HEK293T (cell line): Measurements from ENCODE around the gene NAT10.

Experiments
- CTCF ChIA-PET: fragments of 350-600 bp; formaldehyde crosslinking; extraction: SDS; loops from one replicate; lab custom pipeline; 2021; ENCODE audit warnings: antibody characterized with exemption, inconsistent platforms; lab: Yijun Ruan, JAX
- POLR2A ChIA-PET: fragments of 350-600 bp; formaldehyde crosslinking; extraction: SDS; loops from one replicate; lab custom pipeline; 2020; ENCODE audit warnings: antibody characterized with exemption, inconsistent platforms; lab: Yijun Ruan, JAX
- DNase-seq: peaks from one replicate; pipeline ENCODE4 v3.0.0; 2012; ENCODE audit warnings: mixed read lengths; ENCODE audit errors: extremely low spot score
- ARNT ChIP-seq: fragments of 450-650 bp; IDR thresholded peaks from 2 replicates; pipeline ENCODE4 v1.6.1; 2017; ENCODE audit warnings: mild to moderate bottlenecking
- BHLHE40 ChIP-seq: fragments of 450-650 bp; IDR thresholded peaks from 2 replicates; pipeline ENCODE4 v1.6.1; 2016; ENCODE audit warnings: mild to moderate bottlenecking, moderate library complexity, borderline replicate concordance
- CTBP1 ChIP-seq: fragments of 450-650 bp; IDR thresholded peaks from 2 replicates; pipeline ENCODE4 v1.6.1; 2016; ENCODE audit warnings: borderline replicate concordance
- ELF4 ChIP-seq: fragments of 450-650 bp; IDR thresholded peaks from 2 replicates; pipeline ENCODE4 v1.6.1; 2017; ENCODE audit warnings: antibody characterized with exemption
- FOXA1 ChIP-seq: fragments of 450-650 bp; IDR thresholded peaks from 2 replicates; pipeline ENCODE4 v1.6.1; 2016; ENCODE audit warnings: mild to moderate bottlenecking
- FOXK2 ChIP-seq: fragments of 450-650 bp; IDR thresholded peaks from 2 replicates; pipeline ENCODE4 v1.6.1; 2016; ENCODE audit warnings: mild to moderate bottlenecking
- FOXM1 ChIP-seq: fragments of 450-650 bp; IDR thresholded peaks from 2 replicates; pipeline ENCODE4 v1.6.1; 2017; ENCODE audit warnings: mild to moderate bottlenecking, borderline replicate concordance
- HDGF ChIP-seq: fragments of 450-650 bp; IDR thresholded peaks from 2 replicates; pipeline ENCODE4 v1.6.1; 2017; ENCODE audit warnings: antibody characterized with exemption, borderline replicate concordance
- L3MBTL2 ChIP-seq: fragments of 450-650 bp; conservative IDR thresholded peaks from 2 replicates; pipeline ENCODE4 v1.6.1; 2016; ENCODE audit warnings: mild to moderate bottlenecking
- NFRKB ChIP-seq: fragments of 450-650 bp; IDR thresholded peaks from 2 replicates; pipeline ENCODE4 v1.6.1; 2016; ENCODE audit warnings: mild to moderate bottlenecking, moderate library complexity
- SP1 ChIP-seq: fragments of 450-650 bp; IDR thresholded peaks from 2 replicates; pipeline ENCODE4 v1.6.1; 2017
- SUZ12 ChIP-seq: fragments of 450-650 bp; IDR thresholded peaks from 2 replicates; pipeline ENCODE4 v1.6.1; 2016; ENCODE audit warnings: mild to moderate bottlenecking
- TARDBP ChIP-seq: fragments of 450-650 bp; IDR thresholded peaks from 2 replicates; pipeline ENCODE4 v1.6.1; 2016
- ZNF384 ChIP-seq: fragments of 450-650 bp; IDR thresholded peaks from 2 replicates; pipeline ENCODE4 v1.6.1; 2016
- TF ChIP-seq, protein P1 (sequence below): fragments of 450-650 bp; IDR thresholded peaks from 2 replicates; pipeline ENCODE4 v1.6.1; 2016

The NAT10 gene

GRCh38 chr11:34105957-34106504, 602 bp downstream of the NAT10 start:
- no peak for TF ChIP-seq ZNF384
- no peak for TF ChIP-seq FOXA1
- no peak for TF ChIP-seq ELF4
- no peak for TF ChIP-seq FOXM1
- no peak for TF ChIP-seq BHLHE40
- no peak for TF ChIP-seq HDGF
- no peak for TF ChIP-seq SP1
- DNase-seq: no peak
- CTCF ChIA-PET: interaction anchor here (0.9 kb wide), 1 partner anchor 364 kb away, joined by 4 read pairs; no protein-coding TSS in a partner anchor
- POLR2A ChIA-PET: interaction anchor here (0.6 to 1.6 kb wide), 14 partner anchors 10 to 242 kb away, joined by 3 to 14 read pairs (median 4); partner anchors contain the start of gene CAPRIN1

- ChIA-PET POLR2A (no interaction called here), CTCF (no interaction called here)
- TF ChIP-seq NFRKB (no peak), ARNT (no peak)
- DNase-seq: no peak
Measured at GRCh38 chr11:34111722-34112270, 6.4 kb downstream of the NAT10 start.

- ChIA-PET CTCF (no interaction called here), POLR2A (no interaction called here)
- no peak for DNase-seq
- TF ChIP-seq ZNF384 (no peak), HDGF (no peak), SUZ12 (no peak), ELF4 (no peak), SP1 (no peak), L3MBTL2 (no peak), FOXA1 (no peak), BHLHE40 (no peak), TARDBP (no peak), FOXK2 (no peak), ARNT (no peak), FOXM1 (no peak), CTBP1 (no peak)
- TF ChIP-seq, protein P1, sequence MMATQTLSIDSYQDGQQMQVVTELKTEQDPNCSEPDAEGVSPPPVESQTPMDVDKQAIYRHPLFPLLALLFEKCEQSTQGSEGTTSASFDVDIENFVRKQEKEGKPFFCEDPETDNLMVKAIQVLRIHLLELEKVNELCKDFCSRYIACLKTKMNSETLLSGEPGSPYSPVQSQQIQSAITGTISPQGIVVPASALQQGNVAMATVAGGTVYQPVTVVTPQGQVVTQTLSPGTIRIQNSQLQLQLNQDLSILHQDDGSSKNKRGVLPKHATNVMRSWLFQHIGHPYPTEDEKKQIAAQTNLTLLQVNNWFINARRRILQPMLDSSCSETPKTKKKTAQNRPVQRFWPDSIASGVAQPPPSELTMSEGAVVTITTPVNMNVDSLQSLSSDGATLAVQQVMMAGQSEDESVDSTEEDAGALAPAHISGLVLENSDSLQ: no peak
Measured at GRCh38 chr11:34114014-34114413, 8.6 kb downstream of the NAT10 start.

- POLR2A ChIA-PET: no interaction called here
- DNase-seq: no peak
- CTCF ChIA-PET: no interaction called here
- TF ChIP-seq SUZ12: no peak
Measured at GRCh38 chr11:34114471-34114870, 9.0 kb downstream of the NAT10 start.

DNA sequence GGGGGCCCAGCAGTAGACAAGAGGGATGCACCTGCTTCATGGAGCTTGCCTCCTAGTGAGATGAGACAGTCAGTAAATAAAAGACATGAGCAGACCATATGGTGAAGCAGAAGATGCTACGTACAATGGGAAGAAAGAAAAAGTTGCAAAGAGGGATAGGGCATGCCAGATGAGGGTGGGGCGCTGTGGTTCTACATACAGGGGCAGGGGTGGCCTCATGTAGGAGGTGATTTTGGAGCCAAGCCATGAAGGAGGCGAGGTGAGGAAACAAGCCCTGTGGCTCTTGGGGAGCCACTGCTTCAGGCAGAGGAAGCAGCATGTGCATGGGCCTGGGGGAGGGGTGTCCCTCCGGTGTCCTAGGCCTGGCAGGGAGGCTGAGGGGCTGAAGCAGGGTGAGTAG, 15.2 kb downstream of the NAT10 start:
- no peak for TF ChIP-seq CTBP1
- no peak for TF ChIP-seq ARNT
- TF ChIP-seq, protein P1: no peak
- ChIA-PET POLR2A (no interaction called here), CTCF (no interaction called here)

DNA sequence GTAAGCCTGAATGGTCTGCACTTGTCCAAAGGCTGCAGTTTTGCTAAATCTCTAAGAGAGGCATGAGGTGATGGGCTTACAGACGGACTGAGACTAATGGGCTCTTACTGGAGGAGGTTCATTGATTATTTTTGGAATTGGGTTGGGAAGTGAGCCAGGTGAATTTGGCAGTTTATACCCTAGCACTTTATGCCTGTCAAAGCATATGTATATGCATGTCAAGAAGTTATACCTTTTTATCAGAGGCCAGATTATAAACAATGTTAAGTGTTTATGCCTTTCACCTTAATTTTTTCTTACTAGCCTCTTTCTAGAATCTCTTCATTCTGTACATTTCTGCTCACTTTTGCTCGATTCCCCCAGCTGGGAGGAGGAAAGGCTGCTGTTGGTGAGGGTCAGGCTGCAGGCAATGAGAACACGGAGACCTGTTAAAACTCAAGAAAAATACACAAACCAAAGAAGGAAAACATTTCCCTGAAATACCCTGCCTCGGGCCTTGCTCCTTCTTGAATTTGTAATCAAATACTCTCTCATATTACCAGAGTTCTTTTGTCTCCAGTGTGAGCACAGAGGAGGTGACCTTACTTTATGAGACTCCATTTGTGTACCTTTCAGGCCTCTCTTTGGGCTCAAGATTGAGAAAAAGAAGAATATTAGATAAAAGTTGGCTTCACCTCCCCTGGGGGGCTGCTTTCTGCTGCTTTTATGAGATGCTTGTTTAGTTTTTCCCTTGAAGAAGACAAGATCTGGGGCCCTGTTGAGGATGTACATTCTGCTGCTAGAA, 19.6 kb downstream of the NAT10 start:
- TF ChIP-seq ARNT: no peak
- no peak for DNase-seq
- CTCF ChIA-PET: no interaction called here
- POLR2A ChIA-PET: interaction anchor here (1.3 kb wide), 1 partner anchor 19 kb away, joined by 3 read pairs; the partner anchor contains the start of gene NAT10

More for the DNA sequence above, 15.2 kb downstream of the NAT10 start:
- DNase-seq: no peak

DNA sequence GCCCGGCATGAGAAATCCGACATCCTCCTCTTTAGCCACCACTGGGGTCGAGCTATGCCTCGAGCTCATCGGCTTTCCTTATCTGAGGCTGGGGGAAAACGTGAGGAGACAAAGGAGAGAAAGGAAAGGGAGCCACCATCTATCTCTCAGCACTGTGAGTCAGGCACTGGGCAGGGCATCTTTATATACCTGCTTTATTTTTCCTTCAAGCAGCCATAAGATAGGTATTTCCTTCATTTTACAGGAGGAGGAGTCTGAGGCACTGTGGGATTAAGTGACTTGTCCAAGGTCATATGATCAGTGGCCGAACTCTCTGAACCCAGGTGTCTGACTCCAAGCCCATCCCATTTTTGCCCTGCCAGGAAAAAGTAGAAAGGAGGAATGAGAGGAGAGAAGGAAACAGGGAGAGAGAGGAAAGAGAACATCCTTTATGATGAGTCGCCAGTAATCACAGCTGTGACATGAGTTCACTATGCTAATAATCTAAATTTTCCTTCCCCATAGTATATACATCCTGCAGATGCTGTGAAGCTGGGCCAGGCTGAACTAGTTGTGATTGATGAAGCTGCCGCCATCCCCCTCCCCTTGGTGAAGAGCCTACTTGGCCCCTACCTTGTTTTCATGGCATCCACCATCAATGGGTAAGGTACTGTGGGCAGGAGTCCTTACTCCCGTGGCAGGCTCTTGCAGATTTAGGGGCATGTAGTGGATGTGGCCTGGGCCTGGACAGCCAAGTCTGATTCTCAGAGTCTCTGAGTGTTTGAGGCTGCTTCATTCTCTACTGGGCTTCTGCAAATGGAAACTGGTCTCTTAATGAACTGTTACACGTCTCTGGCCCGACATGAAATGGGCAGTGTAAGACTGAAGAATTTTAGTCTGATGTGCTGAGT, 21.8 kb downstream of the NAT10 start:
- DNase-seq: no peak
- ChIA-PET POLR2A (no interaction called here), CTCF (no interaction called here)
- no peak for TF ChIP-seq ZNF384
- TF ChIP-seq NFRKB: no peak
- TF ChIP-seq, protein P1: no peak
- TF ChIP-seq FOXK2: no peak
- no peak for TF ChIP-seq SUZ12
- no peak for TF ChIP-seq ARNT
- TF ChIP-seq BHLHE40: no peak
- TF ChIP-seq TARDBP: no peak
- no peak for TF ChIP-seq L3MBTL2
- TF ChIP-seq FOXM1: no peak
